PC-9 (cell line): ENCODE measurements around the gene MAVS. TPM values are rescaled to one million over a fixed set of nuclear protein-coding genes. Genes with fewer than 3 reads are reported as not detected.
"Not testable (repeated sequence)": the region's sequence is repeated elsewhere in the genome, so short reads cannot be mapped to it uniquely, and the experiment has no call there.

Source experiments
- BruUV-seq: library from RNA; stranded (reverse); fragments of 400-500 nt; replicated peaks from 2 replicates; lab custom pipeline; 2021; lab: Mats Ljungman, UMichigan
- CTCF ChIA-PET: fragments of 300-600 bp; sonication (Branson Sonifier 250); formaldehyde crosslinking; loops from one replicate; lab custom pipeline; 2022; ENCODE audit warnings: antibody characterized with exemption; lab: Charles Lee
- POLR2A ChIA-PET: fragments of 300-600 bp; sonication (Branson Sonifier 250); formaldehyde crosslinking; loops from one replicate; lab custom pipeline; 2022; ENCODE audit warnings: antibody characterized with exemption; ENCODE audit not compliant: unreplicated experiment; lab: Charles Lee
- DNase-seq, 2 experiments: peaks; one replicate each; pipeline versions ENCODE4 v3.0.0 to v3.0.0-alpha.2; 2015 to 2022; ENCODE audit warnings: mixed read lengths in 1 of 2
- H2AFZ ChIP-seq: fragments of 200-600 bp; sonication (generic); 2 replicates; pipeline ENCODE4 v1.8.1; 2017; ENCODE audit warnings: antibody characterized with exemption
- H3F3A ChIP-seq: fragments of 200-600 bp; sonication (generic); 2 replicates; pipeline ENCODE4 v1.8.1; 2017; ENCODE audit warnings: antibody characterized with exemption, mild to moderate bottlenecking, low read depth; ENCODE audit not compliant: insufficient read depth
- H3K27ac ChIP-seq: fragments of 200-600 bp; sonication (generic); 2 replicates; pipeline ENCODE4 v1.6.1; 2016; ENCODE audit warnings: mixed run types
- H3K27me3 ChIP-seq: fragments of 200-600 bp; sonication (generic); 2 replicates; pipeline ENCODE4 v1.6.1; 2016; ENCODE audit warnings: low read depth, mixed run types; ENCODE audit not compliant: insufficient read depth
- H3K36me3 ChIP-seq: fragments of 200-600 bp; sonication (generic); 2 replicates; pipeline ENCODE4 v1.6.1; 2016; ENCODE audit warnings: low read depth, mixed run types
- H3K4me1 ChIP-seq: fragments of 200-600 bp; sonication (generic); replicated peaks from 2 replicates; pipeline ENCODE4 v1.6.1; 2016; ENCODE audit warnings: mixed run types; ENCODE audit not compliant: insufficient read depth
- H3K4me2 ChIP-seq: fragments of 200-600 bp; sonication (generic); 2 replicates; pipeline ENCODE4 v1.6.1; 2017; ENCODE audit warnings: mixed run types
- H3K4me3 ChIP-seq: fragments of 200-600 bp; sonication (generic); 2 replicates; pipeline ENCODE4 v1.6.1; 2016; ENCODE audit warnings: mixed run types
- H3K79me2 ChIP-seq: fragments of 200-600 bp; sonication (generic); 2 replicates; pipeline ENCODE4 v1.6.1; 2017; ENCODE audit warnings: low read depth, mixed run types
- H3K9me2 ChIP-seq: fragments of 200-600 bp; sonication (generic); 2 replicates; pipeline ENCODE4 v1.8.1; 2017; ENCODE audit warnings: mild to moderate bottlenecking; ENCODE audit not compliant: insufficient read depth
- H3K9me3 ChIP-seq: fragments of 200-600 bp; sonication (generic); 2 replicates; pipeline ENCODE4 v1.8.1; 2016; ENCODE audit warnings: low read depth; ENCODE audit not compliant: insufficient read depth
- H4K20me1 ChIP-seq: fragments of 200-600 bp; sonication (generic); 2 replicates; pipeline ENCODE4 v1.8.1; 2017; ENCODE audit not compliant: insufficient read depth
- CTCF ChIP-seq: fragments of 200-600 bp; sonication (generic); conservative IDR thresholded peaks from 2 replicates; pipeline ENCODE4 v1.6.1; 2017; ENCODE audit warnings: mixed run types, antibody characterized with exemption, mild to moderate bottlenecking, moderate library complexity
- EZH2 ChIP-seq: fragments of 200-600 bp; sonication (generic); IDR thresholded peaks from 2 replicates; pipeline ENCODE4 v1.8.0; 2017; ENCODE audit warnings: antibody characterized with exemption, low read depth
- intact Hi-C: fragments of 100-400 bp; cut with micrococcal nuclease; formaldehyde crosslinking; loops from one replicate; pipeline ENCODE4 v1.10.0; 2022; ENCODE audit not compliant: unreplicated experiment
- total RNA-seq: library from RNA; stranded (reverse); gene quantifications from 2 replicates; pipeline ENCODE4 v1.2.3, GENCODE V29; 2021

Gene MAVS
- total RNA-seq, 1 experiment from 2014 or later, result 61.3 TPM

GRCh38 chr20:3836132-3836531 is 10.5 kb upstream of the MAVS start:
- Histone ChIP-seq H3F3A (peaks cover 25% of the 10 kb centered on the region; the same call in 1 of the 2 replicates), H3K9me3 (peaks cover 6% of the 10 kb centered on the region; the same call in 1 of the 2 replicates), H3K4me2 (no peak overlapping the region), H3K36me3 (no peaks in the 10 kb centered on the region), H3K4me1 (peaks cover 10% of the 10 kb centered on the region), H3K9me2 (no peaks in the 10 kb centered on the region), H2AFZ (no peak overlapping the region), H3K79me2 (no peaks in the 10 kb centered on the region), H3K27me3 (no peaks in the 10 kb centered on the region), H3K27ac (no peak overlapping the region), H4K20me1 (no peaks in the 10 kb centered on the region), H3K4me3 (no peak overlapping the region)
- DNase-seq, result no peak
- BruUV-seq, result no TSS peak
- TF ChIP-seq EZH2 (no peak), CTCF (no peak)
- ChIA-PET POLR2A (interaction anchor here (0.8 kb wide), 1 partner anchor 9 kb away, joined by 4 read pairs; no protein-coding TSS in a partner anchor), CTCF (no interaction called here)
- intact Hi-C loops, result no loop called here

GRCh38 chr20:3839328-3839727 is 7.3 kb upstream of the MAVS start:
- H3K4me1 ChIP-seq, result peaks cover 36% of the 10 kb centered on the region
- H3K9me2 ChIP-seq, result no peaks in the 10 kb centered on the region
- DNase-seq, result no peak
- TF ChIP-seq EZH2 (no peak), CTCF (no peak)
- H3K27ac ChIP-seq, result no peak overlapping the region
- no peak overlapping the region for H2AFZ ChIP-seq
- no peak overlapping the region for H3K4me3 ChIP-seq
- intact Hi-C loops, result no loop called here
- no peaks in the 10 kb centered on the region for H3K36me3 ChIP-seq
- POLR2A ChIA-PET, result no interaction called here
- no peaks in the 10 kb centered on the region for H4K20me1 ChIP-seq
- no TSS peak for BruUV-seq
- H3K9me3 ChIP-seq, result peaks cover 6% of the 10 kb centered on the region; the same call in 1 of the 2 replicates
- no peaks in the 10 kb centered on the region for H3K27me3 ChIP-seq
- H3K4me2 ChIP-seq, result no peak overlapping the region
- CTCF ChIA-PET, result no interaction called here
- peaks cover 34% of the 10 kb centered on the region; the same call in 1 of the 2 replicates for H3F3A ChIP-seq
- H3K79me2 ChIP-seq, result peaks cover 3% of the 10 kb centered on the region; the same call in 1 of the 2 replicates

- not testable (repeated sequence) for H3K4me3 ChIP-seq, BruUV-seq
Observed at GRCh38 chr20:3840201-3840600, 6.4 kb upstream of the MAVS start.

More at GRCh38 chr20:3840201-3840600, 6.4 kb upstream of the MAVS start:
- H3K27me3 ChIP-seq, H2AFZ ChIP-seq, H4K20me1 ChIP-seq, H3K9me2 ChIP-seq, H3K4me2 ChIP-seq, H3K79me2 ChIP-seq, POLR2A ChIA-PET, H3K9me3 ChIP-seq, CTCF ChIA-PET, H3K36me3 ChIP-seq: not testable (repeated sequence)
- Histone ChIP-seq H3K4me1 (peaks cover 44% of the 10 kb centered on the region), H3F3A (peaks cover 43% of the 10 kb centered on the region; the same call in 1 of the 2 replicates), H3K27ac (peak overlapping the region; percentile 60)
- peak in 1 of 2 experiments; percentile 81 for DNase-seq
- intact Hi-C loops, result loop anchor here (10.0 kb wide), 1 partner anchor 125 kb away; the partner anchor contains the start of gene SIGLEC1
